CD14-positive monocyte (primary cell): ENCODE results near the gene EPB41L2. TPM values are rescaled to one million over a fixed set of nuclear protein-coding genes. Genes with fewer than 3 reads are reported as not detected.
A peak's percentile ranks its signal among the peaks of the same experiment; 100 is the strongest.

Experiments
- DNase-seq, 3 donors: peaks; one replicate each; pipeline ENCODE4 v3.0.0-alpha.2; 2011 to 2022
- H2AFZ ChIP-seq: 2 replicates; pipeline ENCODE4 v1.6.0; 2012; ENCODE audit warnings: mild to moderate bottlenecking, low read depth, low read length, inconsistent platforms; ENCODE audit not compliant: insufficient read depth, poor library complexity, severe bottlenecking
- H3K27ac ChIP-seq, 2 donors: 1 replicate in 1 of 2; 2 replicates in 1 of 2; pipeline ENCODE4 v1.5.1; 2012 to 2013; ENCODE audit warnings: low read length in 2 of 2, control low read depth in 1 of 2, inconsistent platforms in 1 of 2, low read depth in 1 of 2, mild to moderate bottlenecking in 1 of 2
- H3K27me3 ChIP-seq, 2 donors: one replicate each; pipeline versions ENCODE4 v1.6.0 to v1.6.1; 2011 to 2013; ENCODE audit warnings: low read length in 2 of 2; ENCODE audit not compliant: control insufficient read depth in 2 of 2, insufficient read depth in 2 of 2
- H3K36me3 ChIP-seq, 2 donors: replicated peaks in 1 of 2; 1 replicate in 1 of 2; 2 replicates in 1 of 2; pipeline versions ENCODE4 v1.5.1 to v1.6.1; 2012 to 2013; ENCODE audit warnings: low read length in 2 of 2, control low read depth in 1 of 2, inconsistent platforms in 1 of 2, mild to moderate bottlenecking in 1 of 2; ENCODE audit not compliant: insufficient read depth in 2 of 2, control insufficient read depth in 1 of 2
- H3K4me1 ChIP-seq, 2 donors: 1 replicate in 1 of 2; 2 replicates in 1 of 2; pipeline versions ENCODE4 v1.5.1 to v1.6.1; 2012 to 2013; ENCODE audit warnings: low read length in 2 of 2, control low read depth in 1 of 2, inconsistent platforms in 1 of 2, mild to moderate bottlenecking in 1 of 2, moderate library complexity in 1 of 2; ENCODE audit not compliant: insufficient read depth in 2 of 2, control insufficient read depth in 1 of 2
- H3K4me2 ChIP-seq: replicated peaks from 2 replicates; pipeline ENCODE3; 2012; ENCODE audit warnings: low read length, moderate library complexity, mild to moderate bottlenecking; ENCODE audit not compliant: poor library complexity, severe bottlenecking; ENCODE audit errors: extremely low read depth
- H3K4me3 ChIP-seq, 3 experiments: fragments of 200-600 bp in 1 of 3; sonication (generic) in 1 of 3; replicated peaks in 1 of 3; 1 replicate in 2 of 3; 2 replicates in 1 of 3; pipeline ENCODE4 v1.5.1; 2011 to 2013; ENCODE audit warnings: low read length in 3 of 3, mild to moderate bottlenecking in 3 of 3, control low read depth in 2 of 3, low read depth in 2 of 3, inconsistent platforms in 1 of 3, moderate library complexity in 1 of 3
- H3K79me2 ChIP-seq: 2 replicates; pipeline ENCODE4 v1.6.0; 2012; ENCODE audit warnings: mild to moderate bottlenecking, control low read depth, inconsistent platforms, low read length, moderate library complexity; ENCODE audit not compliant: insufficient read depth
- H3K9ac ChIP-seq: 2 replicates; pipeline ENCODE4 v1.6.0; 2017; ENCODE audit warnings: low read length, mild to moderate bottlenecking; ENCODE audit not compliant: insufficient read depth, poor library complexity, severe bottlenecking
- H3K9me3 ChIP-seq, 2 donors: replicated peaks in 1 of 2; 1 replicate in 1 of 2; 2 replicates in 1 of 2; pipeline versions ENCODE4 v1.5.1 to v1.6.1; 2012 to 2013; ENCODE audit warnings: low read length in 2 of 2, control low read depth in 1 of 2; ENCODE audit not compliant: control insufficient read depth in 1 of 2, insufficient read depth in 1 of 2
- H4K20me1 ChIP-seq: 2 replicates; pipeline ENCODE4 v1.6.0; 2012; ENCODE audit warnings: mild to moderate bottlenecking, low read length, control low read depth, moderate library complexity; ENCODE audit not compliant: insufficient read depth
- H3K27ac Mint-ChIP-seq, 7 donors: one replicate each; pipeline ENCODE4 v1.8.0; 2020; ENCODE audit warnings: mild to moderate bottlenecking in 7 of 7, mixed read lengths in 7 of 7, moderate library complexity in 6 of 7, inconsistent platforms in 2 of 7
- H3K27me3 Mint-ChIP-seq, 3 donors: one replicate each; pipeline ENCODE4 v1.8.0; 2021 to 2022; ENCODE audit warnings: low read depth in 3 of 3, mild to moderate bottlenecking in 3 of 3, mixed read lengths in 3 of 3, moderate library complexity in 3 of 3, inconsistent platforms in 1 of 3
- H3K36me3 Mint-ChIP-seq, 2 donors: one replicate each; pipeline ENCODE4 v1.8.0; 2020; ENCODE audit warnings: mixed read lengths in 2 of 2, inconsistent platforms in 1 of 2, mild to moderate bottlenecking in 1 of 2
- H3K4me1 Mint-ChIP-seq: one replicate; pipeline ENCODE4 v1.8.0; 2020; ENCODE audit warnings: mild to moderate bottlenecking, mixed read lengths
- H3K4me3 Mint-ChIP-seq, 2 donors: one replicate each; pipeline ENCODE4 v1.8.0; 2020; ENCODE audit warnings: mild to moderate bottlenecking in 2 of 2, mixed read lengths in 2 of 2, moderate library complexity in 1 of 2
- H3K9me3 Mint-ChIP-seq, 7 donors: one replicate each; pipeline ENCODE4 v1.8.0; 2020 to 2022; ENCODE audit warnings: mixed read lengths in 7 of 7, mild to moderate bottlenecking in 6 of 7, moderate library complexity in 6 of 7, inconsistent platforms in 2 of 7
- WGBS: methylation state at CpG from one replicate; pipeline ENCODE4 v1.1.5; 2013; ENCODE audit warnings: missing lambda C conversion rate; ENCODE audit not compliant: insufficient coverage; 5-methylcytosine and 5-hydroxymethylcytosine counted together
- intact Hi-C, 2 donors: fragments of 100-400 bp; cut with micrococcal nuclease; formaldehyde crosslinking; loops; one replicate each; pipeline versions ENCODE4 v1.15.0 to v1.15.1; 2023
- polyA plus RNA-seq, 3 donors: library from polyadenylated mRNA; depleted of rRNA in 1 of 3; unstranded in 2 of 3; stranded (reverse) in 1 of 3; fragments of 300-500 nt in 2 of 3; fragments of >200 nt in 1 of 3; fragmentation: Illumina TruSeq in 2 of 3; gene quantifications; 1 replicate in 2 of 3; 2 replicates in 1 of 3; pipeline ENCODE4 v1.2.3, GENCODE V29; 2012 to 2021
- TF ChIP-seq, protein P1 (sequence below): fragments of 200-600 bp; IDR thresholded peaks from one replicate; pipeline ENCODE4 v1.8.0; 2022; ENCODE audit warnings: antibody characterized with exemption, mild to moderate bottlenecking

Gene EPB41L2
- polyA plus RNA-seq, 3 donors: 3.4 to 7.2 (median 4.6) TPM

GRCh38 chr6:130865793-130866192 lies 197.3 kb downstream of the EPB41L2 start:
- Histone ChIP-seq H3K79me2 (no peaks in the 10 kb centered on the region), H3K27me3 (no peaks in the 10 kb centered on the region), H3K4me2 (no peak overlapping the region), H2AFZ (no peak overlapping the region), H3K4me3 (no peak overlapping the region), H4K20me1 (no peaks in the 10 kb centered on the region), H3K9me3 (no peaks in the 10 kb centered on the region), H3K9ac (no peak overlapping the region), H3K27ac (no peak overlapping the region), H3K4me1 (no peaks in the 10 kb centered on the region), H3K36me3 (no peaks in the 10 kb centered on the region)
- H3K4me1 Mint-ChIP-seq: no peaks in the 10 kb centered on the region
- H3K27me3 Mint-ChIP-seq: no peaks in the 10 kb centered on the region
- peaks cover 6 to 14% of the 10 kb centered on the region in 2 donors for H3K36me3 Mint-ChIP-seq
- intact Hi-C loops: no loop called here
- DNase-seq: no peak
- no peak overlapping the region for H3K4me3 Mint-ChIP-seq
- 100% methylated on average over 1 of the region's 4 CpGs for WGBS
- H3K9me3 Mint-ChIP-seq: no peaks in the 10 kb centered on the region
- H3K27ac Mint-ChIP-seq: peak overlapping the region in 1 of 7 donors; percentile 5
- TF ChIP-seq, protein P1, sequence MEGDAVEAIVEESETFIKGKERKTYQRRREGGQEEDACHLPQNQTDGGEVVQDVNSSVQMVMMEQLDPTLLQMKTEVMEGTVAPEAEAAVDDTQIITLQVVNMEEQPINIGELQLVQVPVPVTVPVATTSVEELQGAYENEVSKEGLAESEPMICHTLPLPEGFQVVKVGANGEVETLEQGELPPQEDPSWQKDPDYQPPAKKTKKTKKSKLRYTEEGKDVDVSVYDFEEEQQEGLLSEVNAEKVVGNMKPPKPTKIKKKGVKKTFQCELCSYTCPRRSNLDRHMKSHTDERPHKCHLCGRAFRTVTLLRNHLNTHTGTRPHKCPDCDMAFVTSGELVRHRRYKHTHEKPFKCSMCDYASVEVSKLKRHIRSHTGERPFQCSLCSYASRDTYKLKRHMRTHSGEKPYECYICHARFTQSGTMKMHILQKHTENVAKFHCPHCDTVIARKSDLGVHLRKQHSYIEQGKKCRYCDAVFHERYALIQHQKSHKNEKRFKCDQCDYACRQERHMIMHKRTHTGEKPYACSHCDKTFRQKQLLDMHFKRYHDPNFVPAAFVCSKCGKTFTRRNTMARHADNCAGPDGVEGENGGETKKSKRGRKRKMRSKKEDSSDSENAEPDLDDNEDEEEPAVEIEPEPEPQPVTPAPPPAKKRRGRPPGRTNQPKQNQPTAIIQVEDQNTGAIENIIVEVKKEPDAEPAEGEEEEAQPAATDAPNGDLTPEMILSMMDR: no peak

DNA sequence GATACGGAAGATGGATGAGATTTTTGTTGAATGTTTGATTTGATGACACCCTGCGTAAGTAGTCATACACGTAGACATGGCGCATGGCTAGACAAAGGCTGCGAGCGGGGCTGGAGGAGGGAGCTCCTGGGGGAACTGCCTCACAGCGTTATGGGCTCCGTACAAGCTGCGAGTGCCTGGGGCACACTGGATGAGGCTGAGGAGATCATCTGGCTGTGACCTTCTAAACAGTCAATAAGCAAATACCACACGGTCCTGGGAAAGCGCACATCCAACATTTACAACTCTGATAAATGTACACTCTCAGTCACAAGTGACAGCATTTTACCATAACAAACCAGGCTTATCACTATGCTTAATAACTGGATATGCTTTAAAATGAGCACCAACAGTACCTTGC lies 198.7 kb downstream of the EPB41L2 start:
- H3K4me1 Mint-ChIP-seq: no peaks in the 10 kb centered on the region
- H4K20me1 ChIP-seq: no peaks in the 10 kb centered on the region
- DNase-seq: no peak
- H2AFZ ChIP-seq: no peak overlapping the region
- no peaks in the 10 kb centered on the region for H3K36me3 ChIP-seq
- H3K79me2 ChIP-seq: no peaks in the 10 kb centered on the region
- H3K27me3 ChIP-seq: no peaks in the 10 kb centered on the region
- intact Hi-C loops: no loop called here
- H3K4me3 Mint-ChIP-seq: no peak overlapping the region
- H3K36me3 Mint-ChIP-seq: peaks cover under 1 to 10% of the 10 kb centered on the region in 2 donors
- no peaks in the 10 kb centered on the region for H3K27me3 Mint-ChIP-seq
- H3K27ac ChIP-seq: no peak overlapping the region
- no peak overlapping the region for H3K9ac ChIP-seq
- no peaks in the 10 kb centered on the region for H3K9me3 Mint-ChIP-seq
- no peak overlapping the region for H3K4me2 ChIP-seq
- H3K27ac Mint-ChIP-seq: no peak overlapping the region
- no peaks in the 10 kb centered on the region for H3K4me1 ChIP-seq
- H3K9me3 ChIP-seq: no peaks in the 10 kb centered on the region
- H3K4me3 ChIP-seq: no peak overlapping the region
- 95% methylated on average over 9 of the region's 11 CpGs for WGBS
- TF ChIP-seq, protein P1: no peak
